Skeletal muscle satellite cell (primary cell): ENCODE results near the gene LRP1B.

Source experiments
- H3K27me3 ChIP-seq: 2 replicates; pipeline ENCODE4 v1.7.0; 2013; ENCODE audit warnings: low read length; ENCODE audit not compliant: control insufficient read depth, insufficient read depth
- H3K36me3 ChIP-seq: 2 replicates; pipeline ENCODE4 v1.7.0; 2013; ENCODE audit warnings: mild to moderate bottlenecking, control low read depth, low read length; ENCODE audit not compliant: insufficient read depth
- H3K4me1 ChIP-seq: 2 replicates; pipeline ENCODE4 v1.7.0; 2013; ENCODE audit warnings: low read length; ENCODE audit not compliant: control insufficient read depth, insufficient read depth
- H3K4me2 ChIP-seq: 2 replicates; pipeline ENCODE4 v1.7.0; 2013; ENCODE audit warnings: mild to moderate bottlenecking, low read length
- H3K4me3 ChIP-seq: 2 replicates; pipeline ENCODE4 v1.7.0; 2013; ENCODE audit warnings: low read length
- H3K9ac ChIP-seq: 2 replicates; pipeline ENCODE4 v1.7.0; 2013; ENCODE audit warnings: mild to moderate bottlenecking, low read depth, low read length, moderate library complexity
- H3K9me3 ChIP-seq: replicated peaks from 2 replicates; pipeline ENCODE4 v1.7.0; 2013; ENCODE audit warnings: mild to moderate bottlenecking, control low read depth, low read length

Gene LRP1B

GRCh38 chr2:140246058-140246457 is 1884.8 kb downstream of the LRP1B start:
- Histone ChIP-seq H3K36me3 (no peaks in the 10 kb centered on the region), H3K4me2 (no peak overlapping the region), H3K4me3 (no peak overlapping the region)

GRCh38 chr2:140242889-140243288 is 1887.9 kb downstream of the LRP1B start:
- Histone ChIP-seq H3K36me3 (no peaks in the 10 kb centered on the region), H3K4me3 (no peak overlapping the region), H3K4me2 (no peak overlapping the region), H3K9ac (no peak overlapping the region), H3K27me3 (no peaks in the 10 kb centered on the region), H3K4me1 (peaks cover 2% of the 10 kb centered on the region), H3K9me3 (no peaks in the 10 kb centered on the region)

More at GRCh38 chr2:140246058-140246457, 1884.8 kb downstream of the LRP1B start:
- peaks cover 2% of the 10 kb centered on the region for H3K4me1 ChIP-seq
- H3K9me3 ChIP-seq: no peaks in the 10 kb centered on the region
- no peak overlapping the region for H3K9ac ChIP-seq
- no peaks in the 10 kb centered on the region for H3K27me3 ChIP-seq

GRCh38 chr2:140234116-140234515 is 1896.7 kb downstream of the LRP1B start:
- no peaks in the 10 kb centered on the region for H3K27me3 ChIP-seq
- no peak overlapping the region for H3K9ac ChIP-seq
- no peaks in the 10 kb centered on the region for H3K36me3 ChIP-seq
- no peak overlapping the region for H3K4me3 ChIP-seq
- no peaks in the 10 kb centered on the region for H3K4me1 ChIP-seq
- H3K9me3 ChIP-seq: no peaks in the 10 kb centered on the region
- H3K4me2 ChIP-seq: no peak overlapping the region

GRCh38 chr2:140210963-140211362 is 1919.9 kb downstream of the LRP1B start:
- Histone ChIP-seq H3K9me3 (no peaks in the 10 kb centered on the region), H3K9ac (no peak overlapping the region), H3K36me3 (no peaks in the 10 kb centered on the region), H3K4me3 (no peak overlapping the region), H3K4me1 (no peaks in the 10 kb centered on the region), H3K4me2 (no peak overlapping the region), H3K27me3 (no peaks in the 10 kb centered on the region)

- H3K36me3 ChIP-seq: no peaks in the 10 kb centered on the region
- H3K9me3 ChIP-seq: no peaks in the 10 kb centered on the region
- H3K4me1 ChIP-seq: no peaks in the 10 kb centered on the region
- no peaks in the 10 kb centered on the region for H3K27me3 ChIP-seq
- no peak overlapping the region for H3K9ac ChIP-seq
- no peak overlapping the region for H3K4me2 ChIP-seq
- no peak overlapping the region for H3K4me3 ChIP-seq
Measured at GRCh38 chr2:140205093-140205492, 1925.7 kb downstream of the LRP1B start.

- no peaks in the 10 kb centered on the region for H3K27me3 ChIP-seq
- no peaks in the 10 kb centered on the region for H3K4me1 ChIP-seq
- H3K9ac ChIP-seq: no peak overlapping the region
- H3K4me3 ChIP-seq: no peak overlapping the region
- H3K36me3 ChIP-seq: no peaks in the 10 kb centered on the region
- H3K9me3 ChIP-seq: no peaks in the 10 kb centered on the region
- no peak overlapping the region for H3K4me2 ChIP-seq
Measured at GRCh38 chr2:140203347-140203746, 1927.5 kb downstream of the LRP1B start.

GRCh38 chr2:140201572-140201971 is 1929.2 kb downstream of the LRP1B start:
- no peaks in the 10 kb centered on the region for H3K27me3 ChIP-seq
- H3K9ac ChIP-seq: no peak overlapping the region
- no peaks in the 10 kb centered on the region for H3K4me1 ChIP-seq
- H3K4me2 ChIP-seq: no peak overlapping the region
- no peaks in the 10 kb centered on the region for H3K36me3 ChIP-seq
- H3K9me3 ChIP-seq: no peaks in the 10 kb centered on the region
- no peak overlapping the region for H3K4me3 ChIP-seq

GRCh38 chr2:140200764-140201163 is 1930.1 kb downstream of the LRP1B start:
- no peaks in the 10 kb centered on the region for H3K27me3 ChIP-seq
- H3K4me3 ChIP-seq: no peak overlapping the region
- no peak overlapping the region for H3K4me2 ChIP-seq
- no peaks in the 10 kb centered on the region for H3K36me3 ChIP-seq
- no peaks in the 10 kb centered on the region for H3K4me1 ChIP-seq
- H3K9me3 ChIP-seq: no peaks in the 10 kb centered on the region
- no peak overlapping the region for H3K9ac ChIP-seq

GRCh38 chr2:140200307-140200706 is 1930.5 kb downstream of the LRP1B start:
- no peaks in the 10 kb centered on the region for H3K9me3 ChIP-seq
- no peaks in the 10 kb centered on the region for H3K36me3 ChIP-seq
- no peak overlapping the region for H3K4me3 ChIP-seq
- no peak overlapping the region for H3K4me2 ChIP-seq
- H3K4me1 ChIP-seq: no peaks in the 10 kb centered on the region
- no peak overlapping the region for H3K9ac ChIP-seq
- no peaks in the 10 kb centered on the region for H3K27me3 ChIP-seq

GRCh38 chr2:140199312-140199711 is 1931.5 kb downstream of the LRP1B start:
- Histone ChIP-seq H3K4me2 (no peak overlapping the region), H3K9ac (no peak overlapping the region), H3K4me1 (no peaks in the 10 kb centered on the region), H3K4me3 (no peak overlapping the region), H3K36me3 (no peaks in the 10 kb centered on the region), H3K9me3 (no peaks in the 10 kb centered on the region), H3K27me3 (no peaks in the 10 kb centered on the region)

- Histone ChIP-seq H3K9ac (no peak overlapping the region), H3K27me3 (no peaks in the 10 kb centered on the region), H3K9me3 (no peaks in the 10 kb centered on the region), H3K4me2 (no peak overlapping the region), H3K4me1 (no peaks in the 10 kb centered on the region), H3K4me3 (no peak overlapping the region), H3K36me3 (no peaks in the 10 kb centered on the region)
Measured at GRCh38 chr2:140187086-140187485, 1943.7 kb downstream of the LRP1B start.

GRCh38 chr2:140186313-140186712 is 1944.5 kb downstream of the LRP1B start:
- Histone ChIP-seq H3K9ac (no peak overlapping the region), H3K27me3 (no peaks in the 10 kb centered on the region), H3K4me2 (no peak overlapping the region), H3K4me3 (no peak overlapping the region), H3K9me3 (no peaks in the 10 kb centered on the region), H3K4me1 (no peaks in the 10 kb centered on the region), H3K36me3 (no peaks in the 10 kb centered on the region)
